GM19455 (cell line): ENCODE data around the gene LEPR.
"Not testable (repeated sequence)": the region's sequence is repeated elsewhere in the genome, so short reads cannot be mapped to it uniquely, and the experiment has no call there.

ENCODE experiments used
- ATAC-seq: cut with Tn5 transposase; IDR thresholded peaks from one replicate; pipeline ENCODE4 v1.9.1; 2021; ENCODE audit not compliant: unreplicated experiment

The LEPR gene, protein sequence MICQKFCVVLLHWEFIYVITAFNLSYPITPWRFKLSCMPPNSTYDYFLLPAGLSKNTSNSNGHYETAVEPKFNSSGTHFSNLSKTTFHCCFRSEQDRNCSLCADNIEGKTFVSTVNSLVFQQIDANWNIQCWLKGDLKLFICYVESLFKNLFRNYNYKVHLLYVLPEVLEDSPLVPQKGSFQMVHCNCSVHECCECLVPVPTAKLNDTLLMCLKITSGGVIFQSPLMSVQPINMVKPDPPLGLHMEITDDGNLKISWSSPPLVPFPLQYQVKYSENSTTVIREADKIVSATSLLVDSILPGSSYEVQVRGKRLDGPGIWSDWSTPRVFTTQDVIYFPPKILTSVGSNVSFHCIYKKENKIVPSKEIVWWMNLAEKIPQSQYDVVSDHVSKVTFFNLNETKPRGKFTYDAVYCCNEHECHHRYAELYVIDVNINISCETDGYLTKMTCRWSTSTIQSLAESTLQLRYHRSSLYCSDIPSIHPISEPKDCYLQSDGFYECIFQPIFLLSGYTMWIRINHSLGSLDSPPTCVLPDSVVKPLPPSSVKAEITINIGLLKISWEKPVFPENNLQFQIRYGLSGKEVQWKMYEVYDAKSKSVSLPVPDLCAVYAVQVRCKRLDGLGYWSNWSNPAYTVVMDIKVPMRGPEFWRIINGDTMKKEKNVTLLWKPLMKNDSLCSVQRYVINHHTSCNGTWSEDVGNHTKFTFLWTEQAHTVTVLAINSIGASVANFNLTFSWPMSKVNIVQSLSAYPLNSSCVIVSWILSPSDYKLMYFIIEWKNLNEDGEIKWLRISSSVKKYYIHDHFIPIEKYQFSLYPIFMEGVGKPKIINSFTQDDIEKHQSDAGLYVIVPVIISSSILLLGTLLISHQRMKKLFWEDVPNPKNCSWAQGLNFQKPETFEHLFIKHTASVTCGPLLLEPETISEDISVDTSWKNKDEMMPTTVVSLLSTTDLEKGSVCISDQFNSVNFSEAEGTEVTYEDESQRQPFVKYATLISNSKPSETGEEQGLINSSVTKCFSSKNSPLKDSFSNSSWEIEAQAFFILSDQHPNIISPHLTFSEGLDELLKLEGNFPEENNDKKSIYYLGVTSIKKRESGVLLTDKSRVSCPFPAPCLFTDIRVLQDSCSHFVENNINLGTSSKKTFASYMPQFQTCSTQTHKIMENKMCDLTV

DNA sequence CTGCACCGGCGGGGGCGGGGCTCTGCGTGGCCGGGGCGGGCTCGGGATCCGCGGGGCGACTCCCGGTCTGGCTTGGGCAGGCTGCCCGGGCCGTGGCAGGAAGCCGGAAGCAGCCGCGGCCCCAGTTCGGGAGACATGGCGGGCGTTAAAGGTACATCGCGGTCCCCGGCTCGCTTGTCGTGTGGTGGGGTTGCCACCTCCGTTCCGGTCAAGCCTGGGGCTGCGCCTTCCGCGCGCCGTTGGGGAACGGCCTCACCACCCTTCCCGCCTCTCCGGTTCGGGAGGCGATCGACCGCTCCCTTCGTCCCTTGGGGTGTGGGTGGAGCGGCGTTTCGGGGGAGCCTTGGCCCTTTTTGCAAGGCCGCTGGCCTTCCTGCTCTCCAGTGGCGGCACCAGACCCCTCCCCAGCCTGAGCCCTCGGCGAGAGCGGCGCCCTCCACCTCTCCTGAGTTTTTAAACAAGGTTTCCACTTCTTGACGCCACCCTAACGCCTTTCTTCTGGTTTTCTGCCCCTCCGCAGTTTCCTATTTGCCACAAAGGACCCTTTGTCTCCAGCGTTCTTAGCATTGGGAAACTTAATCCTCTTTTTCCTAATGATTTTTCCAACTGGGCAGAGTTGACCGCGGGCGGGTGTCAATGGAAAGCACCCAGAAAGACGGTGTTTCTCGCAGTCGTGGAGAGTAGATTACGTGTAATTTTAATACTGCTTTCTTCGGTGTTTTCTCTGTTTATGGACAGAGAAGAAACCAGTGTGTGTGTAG is at the start of gene LEPR, which contains the start of gene LEPROT:
TSS of gene LEPR (plus strand) at position 79 of the 761 bp plus-strand sequence. CDS start 144,898 bp downstream, outside the sequence.
TSS of gene LEPROT (plus strand) at position 79 of the 761 bp plus-strand sequence. CDS start at position 136, 57 bp downstream.
- peak; percentile 53 for ATAC-seq

DNA sequence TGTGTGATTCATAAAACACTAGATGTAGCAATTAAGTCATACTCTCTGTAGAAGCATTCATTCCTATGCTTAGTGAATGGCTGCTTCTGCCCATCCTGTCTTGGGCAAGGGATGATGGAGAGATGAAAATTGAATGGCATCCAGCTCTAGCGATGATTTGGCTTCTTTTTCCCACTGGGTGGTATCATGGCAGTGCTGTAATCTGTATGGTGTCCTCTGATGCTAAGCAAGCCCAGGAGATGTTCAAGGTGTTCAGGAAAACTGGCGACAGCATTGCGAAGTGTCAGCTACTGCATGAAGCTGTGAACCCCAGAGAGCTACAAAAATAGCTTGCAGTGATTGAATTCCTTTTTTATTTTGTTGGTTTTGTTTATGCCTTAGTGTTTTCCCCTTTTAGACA is 48.9 kb upstream of the LEPR start:
- ATAC-seq: no peak

DNA sequence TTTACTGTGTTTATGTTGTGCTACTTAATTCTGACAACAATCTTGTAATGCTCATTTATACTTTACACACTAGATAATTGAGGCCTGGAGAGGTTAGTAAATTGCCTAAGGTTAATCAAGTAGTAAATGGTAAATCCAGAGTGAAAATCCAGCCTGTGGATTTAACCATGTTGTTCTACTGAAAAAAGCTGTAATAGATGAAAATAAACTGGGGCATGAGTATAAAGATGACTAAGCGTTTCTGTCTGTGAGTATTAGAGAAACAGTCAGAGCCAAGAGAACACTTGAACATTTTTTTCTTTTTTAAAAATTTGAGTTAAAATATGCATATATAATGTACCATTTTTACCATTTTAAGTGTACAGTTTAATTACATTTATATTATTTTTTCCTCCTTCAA is 47.9 kb upstream of the LEPR start:
- no peak for ATAC-seq

DNA sequence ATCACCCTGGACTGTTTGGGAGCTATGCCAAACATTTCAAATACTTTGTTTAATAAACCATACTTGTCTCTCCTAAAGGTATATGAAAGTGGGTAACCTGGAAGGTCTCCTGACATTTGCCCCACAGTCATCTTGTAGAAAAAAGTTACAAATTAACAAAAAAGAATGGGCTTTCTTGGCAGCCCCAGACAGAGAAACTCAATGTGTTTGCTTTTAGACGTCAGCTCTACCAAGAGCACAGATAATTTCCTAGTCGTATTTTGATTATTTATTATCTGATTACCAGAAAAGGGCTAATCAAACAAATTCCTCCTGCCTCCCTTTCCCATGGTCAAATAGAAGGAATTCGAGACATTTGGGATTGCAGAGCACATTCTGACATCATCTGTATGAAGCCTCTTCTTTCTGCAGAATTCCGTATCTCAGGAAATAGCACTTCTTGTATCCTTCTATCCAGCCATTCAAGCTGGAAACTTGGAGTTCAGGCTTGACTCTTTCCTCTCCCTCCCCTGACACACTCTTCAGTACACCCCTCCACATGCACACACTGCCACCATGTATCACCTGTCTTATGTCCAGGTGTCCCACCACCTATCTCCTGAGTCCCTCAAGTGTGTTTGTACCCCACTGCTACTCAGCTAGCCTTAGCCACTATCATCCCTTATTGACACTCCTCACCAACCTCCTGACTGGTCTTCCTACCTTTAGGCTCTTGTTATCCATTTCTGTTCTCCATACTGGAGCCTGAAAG is 42.8 kb upstream of the LEPR start:
- ATAC-seq: no peak

DNA sequence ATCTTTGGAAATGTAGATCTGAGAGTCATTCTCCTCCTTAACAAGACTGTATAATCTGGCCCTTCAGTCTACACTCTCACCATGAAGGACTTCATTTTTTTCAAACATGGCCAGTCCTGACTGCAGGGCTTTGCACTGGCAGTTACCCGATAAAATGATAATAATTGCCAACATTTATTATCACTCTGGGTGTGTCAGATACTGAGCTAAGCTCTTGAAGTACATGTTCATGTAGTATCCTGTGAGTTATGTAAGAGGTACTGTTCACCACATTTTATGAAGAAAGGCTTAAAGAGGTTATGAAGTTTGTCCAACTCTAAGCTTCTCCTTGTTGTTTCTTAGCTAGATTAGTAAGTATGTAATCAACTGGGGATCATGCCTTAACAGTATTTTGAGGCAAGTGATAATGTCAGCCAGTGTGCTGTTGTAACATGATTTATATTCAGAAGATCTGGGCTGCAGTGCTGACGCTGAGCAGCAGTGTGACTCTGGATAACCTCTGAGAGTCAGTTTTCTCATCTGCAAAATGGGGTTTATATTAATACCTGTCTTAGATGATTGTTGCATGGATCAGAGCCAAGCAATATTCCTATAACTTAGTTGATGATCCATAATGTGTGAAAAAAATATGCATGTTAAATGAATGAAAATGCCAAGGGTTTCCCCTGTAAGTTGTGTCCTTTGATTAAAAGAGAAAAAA is 42.1 kb upstream of the LEPR start:
- no peak for ATAC-seq

DNA sequence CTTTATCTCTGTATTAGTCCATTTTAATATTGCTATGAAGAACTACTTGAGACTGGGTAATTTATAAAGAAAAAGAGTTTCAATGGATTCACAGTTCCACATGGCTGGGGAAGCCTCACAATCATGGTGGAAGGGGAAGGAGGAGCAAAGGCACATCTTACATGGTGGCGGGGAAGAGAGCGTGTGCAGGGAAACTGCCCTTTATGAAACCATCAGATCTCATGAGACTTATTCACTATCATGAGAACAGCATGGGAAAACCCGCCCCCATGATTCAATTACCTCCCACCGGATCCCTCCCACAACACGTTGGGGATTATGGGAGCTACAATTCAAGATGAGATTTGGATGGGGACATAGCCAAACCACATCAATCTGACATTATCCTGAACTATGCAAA is 36.0 kb upstream of the LEPR start:
- not testable (repeated sequence) for ATAC-seq

DNA sequence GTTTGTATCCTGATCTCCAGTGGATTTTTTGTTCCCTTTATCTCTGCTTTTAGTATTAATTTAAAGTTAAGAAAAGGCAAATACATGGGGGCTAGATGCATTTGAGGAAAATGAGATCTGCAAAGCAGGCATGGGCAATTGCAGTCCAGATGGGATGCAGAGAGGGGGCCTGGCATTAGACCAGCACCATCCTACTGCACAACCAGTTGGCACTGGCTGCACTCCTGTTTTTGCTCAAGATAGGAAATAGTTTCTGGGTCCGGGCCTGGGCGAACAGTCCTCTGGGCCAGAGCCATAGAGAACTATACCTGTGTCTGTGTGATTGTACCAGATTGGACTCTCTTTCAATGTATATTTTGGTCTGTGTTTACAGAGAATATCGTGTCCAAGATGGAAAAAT is 34.0 kb upstream of the LEPR start:
- no peak for ATAC-seq

DNA sequence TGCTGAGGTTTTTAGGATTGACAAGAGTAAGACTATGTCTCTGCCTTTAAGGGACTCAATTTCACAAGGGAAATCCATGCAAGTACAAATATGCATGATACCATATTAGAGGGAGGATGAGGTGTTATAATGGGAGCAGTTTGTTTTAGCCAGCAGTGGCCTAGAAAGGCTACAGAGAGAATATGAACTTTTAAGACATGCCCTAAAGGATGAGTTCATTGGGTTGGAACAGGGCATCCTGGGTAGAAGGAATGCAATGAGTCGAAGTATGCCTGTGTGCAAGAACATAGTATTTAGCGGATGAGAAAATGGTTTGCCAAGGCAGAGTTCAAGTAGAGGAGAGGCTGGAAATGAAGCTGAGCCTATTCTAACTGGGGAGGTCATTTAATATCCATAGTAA is 32.6 kb upstream of the LEPR start:
- no peak for ATAC-seq

DNA sequence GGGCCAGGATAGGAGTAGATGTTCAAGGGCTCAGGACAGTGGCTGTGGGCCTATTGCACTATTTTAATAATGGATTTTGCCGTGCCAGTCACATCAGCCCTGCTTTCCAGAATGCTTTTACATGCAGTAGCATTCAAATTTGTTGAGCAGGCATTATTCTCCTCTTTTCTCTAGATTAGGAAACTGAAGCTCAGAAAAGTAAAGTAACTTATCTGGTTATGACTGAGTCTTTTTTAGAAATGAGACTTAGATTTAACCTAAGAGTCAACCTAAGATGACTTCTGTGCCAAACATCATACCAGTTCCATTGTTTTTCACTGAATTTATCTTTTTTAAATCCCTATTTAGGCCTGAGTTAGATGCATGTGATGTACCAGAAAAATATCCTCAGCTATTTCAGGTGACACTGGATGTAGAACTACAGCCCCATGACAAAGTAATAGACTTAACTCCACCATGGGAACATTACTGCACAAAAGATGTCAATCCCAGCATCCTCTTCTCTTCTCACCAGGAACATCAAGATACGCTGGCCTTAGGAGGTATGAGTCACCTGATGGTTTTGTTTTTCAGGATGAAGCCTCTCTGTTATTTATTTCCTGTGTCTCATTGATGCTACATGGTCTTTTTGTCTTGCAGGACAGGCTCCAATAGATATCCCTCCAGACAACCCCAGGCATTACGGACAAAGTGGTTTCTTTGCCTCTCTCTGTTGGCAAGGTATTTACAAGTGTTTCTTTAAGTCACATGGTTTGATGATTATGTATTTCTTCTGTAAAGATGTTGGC is 31.4 kb upstream of the LEPR start:
- ATAC-seq: no peak

DNA sequence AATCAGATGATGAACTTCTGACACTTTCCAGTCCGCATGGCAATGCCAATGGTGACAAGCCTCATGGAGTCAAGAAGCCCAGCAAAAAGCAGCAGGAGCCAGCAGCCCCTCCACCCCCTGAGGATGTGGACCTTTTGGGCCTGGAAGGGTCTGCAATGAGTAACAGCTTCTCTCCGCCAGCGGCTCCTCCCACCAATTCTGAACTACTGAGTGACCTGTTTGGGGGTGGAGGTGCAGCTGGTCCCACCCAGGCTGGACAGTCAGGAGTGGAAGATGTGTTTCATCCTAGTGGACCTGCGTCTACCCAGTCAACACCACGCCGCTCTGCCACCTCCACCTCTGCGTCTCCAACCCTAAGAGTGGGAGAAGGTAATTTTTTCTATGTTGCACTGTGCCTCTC is 28.0 kb upstream of the LEPR start:
- no peak for ATAC-seq

DNA sequence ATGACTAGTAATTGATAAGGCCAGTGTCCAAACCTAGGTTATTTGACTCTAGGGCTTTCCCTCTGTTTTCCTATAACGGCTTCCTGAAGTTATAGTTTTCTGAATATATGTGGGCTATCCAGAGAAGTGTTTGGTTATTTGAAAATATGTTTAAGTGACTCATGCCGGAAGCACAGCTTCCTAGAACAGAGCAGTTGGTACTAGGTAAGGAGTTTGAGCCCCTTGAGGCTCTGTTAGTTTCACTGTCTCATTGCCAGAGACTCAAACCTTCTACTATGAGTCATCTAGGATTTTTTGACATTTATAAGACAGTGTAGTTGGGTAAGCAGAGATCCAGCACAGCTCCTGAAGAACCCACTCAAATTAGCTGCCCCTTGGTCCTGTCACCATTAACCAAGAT is 27.1 kb upstream of the LEPR start:
- ATAC-seq: peak; percentile 94

DNA sequence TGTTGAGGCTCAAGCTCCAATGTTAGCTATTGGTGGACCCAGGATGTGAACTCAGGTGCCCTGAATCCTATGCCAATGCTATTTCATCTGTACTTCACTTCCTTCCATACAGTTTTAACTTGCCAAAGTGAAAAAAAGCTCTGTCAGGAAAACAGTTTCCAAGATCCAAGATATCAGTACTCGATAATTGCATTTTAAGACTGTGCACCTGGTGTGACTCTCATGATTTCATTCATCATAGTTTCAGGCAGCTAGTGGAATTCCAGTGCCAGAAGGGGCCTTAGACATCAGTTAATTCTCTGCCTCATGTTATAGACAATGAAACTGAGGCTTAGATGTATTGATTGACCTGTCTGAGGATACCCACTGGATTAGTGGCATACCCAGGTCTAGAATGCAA is 26.5 kb upstream of the LEPR start:
- peak; percentile 9 for ATAC-seq

DNA sequence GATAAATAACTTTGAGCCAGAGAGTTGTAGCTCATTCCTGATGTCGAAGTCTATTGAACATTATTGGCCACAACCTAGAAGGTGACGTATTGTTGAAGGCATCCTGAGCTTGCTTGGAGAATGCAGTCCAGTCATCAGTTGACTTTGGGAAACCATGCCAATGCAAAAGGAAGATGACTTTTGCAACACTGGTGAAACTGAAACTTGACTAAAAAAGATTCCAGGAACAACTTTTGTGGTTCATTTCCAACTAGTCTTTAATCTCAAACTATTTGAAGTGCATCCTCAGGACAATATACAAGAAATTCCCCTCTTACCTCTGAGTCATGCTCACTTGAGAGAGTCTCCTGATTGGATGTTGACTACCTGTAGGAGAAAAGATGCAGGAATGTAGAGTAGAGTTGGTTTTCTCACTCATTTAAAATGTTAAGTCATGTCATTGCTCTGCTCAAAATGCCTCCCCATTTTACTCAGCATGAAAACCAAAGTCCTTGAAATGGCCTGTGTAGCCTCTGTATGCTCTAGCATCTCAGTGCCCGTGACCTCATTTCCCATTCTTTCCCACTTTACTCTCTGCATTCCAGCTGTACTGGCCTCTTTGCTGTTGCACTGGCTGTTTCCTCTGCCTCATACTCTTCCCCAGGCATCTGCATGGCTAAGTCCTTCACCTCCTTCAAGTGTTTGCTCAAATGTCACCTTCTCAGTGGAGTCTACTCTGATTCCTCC is 24.4 kb upstream of the LEPR start:
- no peak for ATAC-seq

DNA sequence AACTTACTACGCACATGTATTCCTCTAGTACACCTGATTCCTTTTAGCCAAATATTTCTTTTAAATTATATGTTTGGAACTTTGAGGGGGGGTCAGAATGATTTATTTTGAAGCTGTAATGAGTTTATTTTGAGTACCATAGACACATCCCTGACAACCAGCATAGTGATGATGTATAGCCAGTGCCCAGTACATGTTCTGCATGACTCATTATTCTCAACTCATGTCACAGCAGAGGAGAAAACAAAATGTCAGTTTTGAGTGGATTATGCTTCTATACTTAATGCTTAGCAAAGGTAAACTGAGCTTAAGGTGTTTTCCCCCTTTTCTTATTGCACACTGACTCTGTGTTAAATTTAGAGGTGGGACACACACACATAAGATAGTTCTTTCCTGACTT is 22.4 kb upstream of the LEPR start:
- no peak for ATAC-seq

DNA sequence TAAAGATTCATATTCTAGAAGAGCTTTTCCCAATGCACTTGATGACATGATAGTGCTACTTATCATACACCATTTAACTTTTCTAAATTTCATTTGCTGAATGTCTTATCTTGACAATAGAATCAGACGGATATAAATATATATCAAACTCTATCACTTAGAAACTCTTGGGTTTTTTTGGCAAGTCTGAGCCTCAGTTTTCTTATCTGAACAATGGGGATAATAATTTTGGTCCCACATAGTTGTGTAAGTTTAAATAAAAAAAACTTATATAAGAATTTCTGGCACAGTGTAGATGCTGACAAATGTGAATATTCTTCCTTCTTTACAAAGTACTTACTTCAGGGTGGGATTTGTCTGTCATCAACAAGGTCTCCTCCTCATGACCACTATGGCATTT is 21.5 kb upstream of the LEPR start:
- ATAC-seq: no peak

DNA sequence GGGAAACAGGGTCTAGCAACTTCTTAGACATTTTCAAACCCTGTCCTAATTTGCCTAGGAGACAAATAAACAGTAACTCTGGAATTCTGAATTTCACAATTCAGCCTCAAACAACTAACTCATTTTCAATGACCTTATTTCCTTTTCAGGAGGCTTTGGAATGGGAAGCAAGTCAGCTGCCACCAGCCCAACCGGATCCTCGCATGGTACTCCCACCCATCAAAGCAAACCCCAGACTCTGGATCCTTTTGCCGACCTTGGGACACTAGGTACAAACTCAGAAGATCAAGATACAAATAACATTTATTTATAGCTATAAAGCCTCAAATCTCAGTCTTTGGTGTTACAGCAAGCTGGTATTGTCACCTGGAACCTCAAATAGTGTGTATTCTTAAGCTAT is 18.9 kb upstream of the LEPR start:
- ATAC-seq: no peak

DNA sequence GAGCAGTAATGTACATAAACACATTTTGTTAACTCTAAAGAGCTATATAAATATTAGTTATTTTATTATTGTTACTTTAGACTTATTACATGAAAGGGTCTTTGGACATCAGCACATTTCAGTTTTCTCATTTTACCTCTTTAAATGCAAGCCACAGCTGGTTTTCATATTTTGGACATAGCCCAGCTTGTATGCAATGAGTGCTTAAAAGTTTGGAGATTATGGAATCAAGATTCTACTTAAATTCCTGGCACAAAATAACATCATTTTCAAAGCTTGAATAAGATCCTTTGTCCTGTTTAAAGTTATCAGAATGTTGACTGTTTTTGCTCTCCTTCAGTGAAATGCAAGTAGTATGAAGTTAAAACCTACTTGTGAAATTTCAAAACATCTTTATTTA is 15.5 kb upstream of the LEPR start:
- no peak for ATAC-seq

DNA sequence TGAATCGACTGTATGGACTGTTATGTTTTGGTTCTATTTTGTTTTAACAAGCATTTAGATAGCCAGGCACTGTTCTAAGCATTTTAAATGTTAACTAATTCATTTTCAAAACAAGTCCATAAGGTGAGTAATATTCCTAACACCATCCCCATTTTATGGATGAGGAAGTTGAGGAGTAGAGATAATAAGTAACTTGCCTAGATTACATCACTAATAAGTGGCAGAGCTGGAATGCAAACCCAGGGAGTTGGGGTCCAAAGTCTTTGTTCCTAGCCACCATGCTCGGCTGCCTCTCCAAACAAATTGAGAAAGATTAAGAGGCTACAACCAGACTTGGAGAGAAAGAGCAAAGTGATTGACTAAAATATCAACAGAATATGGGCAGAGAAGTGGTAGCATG is 12.6 kb upstream of the LEPR start:
- ATAC-seq: no peak
